Cardiac muscle cell (in vitro differentiated cells and primary cell): ENCODE results near the gene TNN. TPM values are rescaled to one million over a fixed set of nuclear protein-coding genes. Genes with fewer than 3 reads are reported as not detected.

ENCODE experiments used
- DNase-seq, 2 donors: peaks; one replicate each; pipeline versions ENCODE4 v3.0.0 to v3.0.0-alpha.2; 2010 to 2017; ENCODE audit warnings: low read depth in 1 of 2, low spot score in 1 of 2
- H3K27ac ChIP-seq: fragments of 200-600 bp; sonication (generic); 2 replicates; pipeline ENCODE4 v1.5.1; 2016
- H3K27me3 ChIP-seq: fragments of 200-600 bp; sonication (generic); 2 replicates; pipeline ENCODE4 v1.6.0; 2016; ENCODE audit warnings: control low read depth
- H3K36me3 ChIP-seq: fragments of 200-600 bp; sonication (generic); 2 replicates; pipeline ENCODE4 v1.5.1; 2016; ENCODE audit warnings: control low read depth
- H3K4me1 ChIP-seq: fragments of 200-600 bp; sonication (generic); 2 replicates; pipeline ENCODE4 v1.8.1; 2017; ENCODE audit warnings: low read depth, mild to moderate bottlenecking, mixed run types
- H3K4me3 ChIP-seq: fragments of 200-600 bp; sonication (generic); 2 replicates; pipeline ENCODE4 v1.5.1; 2016; ENCODE audit warnings: mild to moderate bottlenecking
- H3K9me3 ChIP-seq: fragments of 200-600 bp; sonication (generic); 2 replicates; pipeline ENCODE4 v1.5.1; 2017; ENCODE audit warnings: low read depth, mild to moderate bottlenecking, control low read depth
- CTCF ChIP-seq: IDR thresholded peaks from 2 replicates; pipeline ENCODE4 v1.5.1; 2012; ENCODE audit warnings: low read depth, mild to moderate bottlenecking, low read length
- polyA plus RNA-seq: library from polyadenylated mRNA; unstranded; fragments of >200 nt; fragmentation: Nextera tagmentation; extraction: Ambion mirVana; gene quantifications from 2 replicates; pipeline ENCODE4 v1.2.1, GENCODE V29; 2016
- total RNA-seq: library from RNA; depleted of rRNA; stranded (reverse); fragments of >200 nt; gene quantifications from 2 replicates; pipeline ENCODE4 v1.2.3, GENCODE V29; 2016

The TNN gene
- total and polyA plus RNA-seq, 2 experiments from 2014 or later = not detected

DNA sequence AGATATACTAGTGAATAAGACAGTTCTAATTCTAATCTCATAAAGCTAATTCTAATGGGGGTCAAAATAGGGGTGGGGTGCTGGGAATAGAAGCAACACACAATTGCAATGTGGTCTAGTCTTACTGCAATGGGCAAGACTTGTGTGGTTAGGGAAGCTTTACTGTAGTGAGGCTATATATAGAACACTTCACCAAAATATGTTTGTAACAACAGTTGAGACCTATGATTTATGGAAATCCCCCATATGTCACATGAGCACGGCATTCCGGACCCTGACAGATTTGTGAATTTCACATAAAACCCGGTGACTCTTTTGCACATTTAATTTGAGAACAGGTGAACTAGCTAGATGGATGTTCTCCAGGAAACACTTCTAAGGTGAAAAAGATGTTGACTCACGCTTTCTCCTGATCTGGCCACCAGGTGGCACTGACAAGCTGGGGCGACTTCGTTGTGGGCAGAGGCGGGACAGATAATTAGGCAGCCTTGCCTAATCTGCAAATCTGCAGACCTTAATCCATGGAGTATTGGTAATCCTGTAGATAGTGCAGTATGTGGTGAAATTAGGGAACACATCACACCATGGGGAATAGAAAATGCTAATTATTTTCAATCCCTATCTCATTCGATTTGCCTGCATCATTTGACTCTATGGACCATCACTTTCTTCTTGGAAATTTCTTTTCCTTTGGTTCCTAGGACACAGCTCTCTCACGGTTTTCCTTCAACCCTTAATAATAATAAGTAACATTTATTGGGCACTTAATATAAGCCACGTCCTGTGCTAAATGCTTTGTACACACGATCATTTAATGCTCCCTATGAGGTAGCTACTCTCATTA is 87.2 kb downstream of the TNN start:
- DNase-seq = peak; percentile 57 to 68
- peaks cover 53% of the 10 kb centered on the region for H3K27me3 ChIP-seq

DNA sequence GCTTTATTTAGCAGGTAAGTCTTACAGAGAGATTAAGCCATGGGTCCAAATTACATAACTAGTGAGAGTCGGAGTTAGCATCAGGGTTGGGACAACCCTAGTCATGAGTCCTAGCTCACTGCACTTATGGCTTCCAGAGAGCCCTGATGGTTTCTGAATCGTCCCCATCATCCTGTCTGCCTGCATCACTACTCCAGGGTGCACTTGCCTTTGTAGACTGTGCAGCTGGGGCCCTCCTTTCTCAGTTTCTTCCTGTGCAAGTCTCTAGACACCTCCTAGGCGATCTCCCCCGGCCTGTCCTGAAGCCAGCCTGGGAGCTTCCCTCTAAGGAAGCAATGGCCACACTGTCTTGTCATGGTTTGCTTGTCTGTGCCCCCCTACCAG is 87.8 kb downstream of the TNN start:
- Histone ChIP-seq H3K9me3 (no peaks in the 10 kb centered on the region), H3K36me3 (no peaks in the 10 kb centered on the region), H3K4me3 (no peak overlapping the region), H3K27ac (no peak overlapping the region), H3K27me3 (peaks cover 46% of the 10 kb centered on the region), H3K4me1 (no peaks in the 10 kb centered on the region)
- no peak for TF ChIP-seq CTCF
- no peak for DNase-seq

More for the DNA sequence above, 87.2 kb downstream of the TNN start:
- Histone ChIP-seq H3K4me3 (no peak overlapping the region), H3K9me3 (no peaks in the 10 kb centered on the region), H3K36me3 (no peaks in the 10 kb centered on the region), H3K4me1 (no peaks in the 10 kb centered on the region), H3K27ac (no peak overlapping the region)
- TF ChIP-seq CTCF = peak; percentile 90

DNA sequence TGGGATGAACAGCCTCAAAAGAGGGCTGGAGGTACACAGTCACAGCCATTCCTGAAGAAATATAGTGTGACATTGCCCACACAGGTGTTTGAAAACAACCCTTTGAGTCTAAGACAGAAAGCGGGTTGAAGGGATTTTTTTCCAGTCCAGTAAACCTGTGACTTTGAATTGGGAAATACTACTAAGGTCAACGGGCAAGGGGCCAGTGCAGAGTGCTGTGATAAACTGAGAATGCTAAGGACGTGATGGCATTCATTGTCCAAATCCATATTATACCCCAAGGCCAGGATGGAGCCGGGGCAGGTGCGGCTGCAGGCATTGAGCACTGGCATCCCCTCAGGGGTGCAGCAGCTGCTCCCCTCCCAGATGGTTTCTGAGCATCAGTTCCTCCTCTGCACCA is 88.3 kb downstream of the TNN start:
- H3K27ac ChIP-seq = no peak overlapping the region
- no peak overlapping the region for H3K4me3 ChIP-seq
- peaks cover 42% of the 10 kb centered on the region for H3K27me3 ChIP-seq
- no peaks in the 10 kb centered on the region for H3K36me3 ChIP-seq
- H3K4me1 ChIP-seq = no peaks in the 10 kb centered on the region
- no peak for DNase-seq
- TF ChIP-seq CTCF = no peak
- H3K9me3 ChIP-seq = no peaks in the 10 kb centered on the region

GRCh38 chr1:175157200-175157599 is 89.6 kb downstream of the TNN start:
- no peaks in the 10 kb centered on the region for H3K9me3 ChIP-seq
- DNase-seq = no peak
- no peaks in the 10 kb centered on the region for H3K36me3 ChIP-seq
- no peak overlapping the region for H3K27ac ChIP-seq
- peaks cover 31% of the 10 kb centered on the region for H3K27me3 ChIP-seq
- no peak overlapping the region for H3K4me3 ChIP-seq
- H3K4me1 ChIP-seq = no peaks in the 10 kb centered on the region
- no peak for TF ChIP-seq CTCF

- Histone ChIP-seq H3K27me3 (peaks cover 22% of the 10 kb centered on the region), H3K4me1 (no peaks in the 10 kb centered on the region), H3K4me3 (no peak overlapping the region), H3K36me3 (no peaks in the 10 kb centered on the region), H3K27ac (no peak overlapping the region), H3K9me3 (no peaks in the 10 kb centered on the region)
- no peak for DNase-seq
- no peak for TF ChIP-seq CTCF
Measured at GRCh38 chr1:175158170-175158591, 90.5 kb downstream of the TNN start.
